Measurements from ENCODE around the gene ARHGAP30. TPM values are rescaled to one million over a fixed set of nuclear protein-coding genes. Genes with fewer than 3 reads are reported as not detected.

Gene ARHGAP30
- total RNA-seq, 2 donors from 2014 or later: 0.07 to 0.13 TPM

DNA sequence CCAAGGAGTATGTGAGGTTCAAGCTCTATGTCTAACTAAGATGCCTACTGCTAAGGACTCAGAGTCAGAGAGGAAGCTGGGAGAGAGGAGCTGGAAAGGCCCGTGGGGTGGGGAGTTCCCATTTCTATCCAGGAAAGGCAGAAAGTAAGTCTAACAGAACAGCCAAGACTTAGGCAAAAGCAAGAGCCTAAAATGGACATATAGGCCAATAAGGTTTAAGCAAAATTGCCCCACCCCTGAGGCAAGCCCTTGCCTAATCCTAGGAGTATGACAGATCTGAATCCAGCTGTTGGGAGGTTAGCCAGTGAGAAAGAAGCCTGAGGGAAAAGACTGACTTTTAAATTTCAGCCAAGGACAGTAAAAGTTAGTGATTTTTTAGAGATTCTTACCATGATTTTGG lies 26.8 kb upstream of the ARHGAP30 start:
- Mint-ChIP-seq H3K9me3 (no peaks in the 10 kb centered on the region), H3K27ac (no peak overlapping the region), H3K4me3 (no peak overlapping the region), H3K27me3 (ENCODE audit: insufficient read depth) (peaks cover 10% of the 10 kb centered on the region), H3K36me3 (ENCODE audit: low read depth) (peaks cover 16% of the 10 kb centered on the region), H3K4me1 (peaks cover 4% of the 10 kb centered on the region)
- peaks cover 10% of the 10 kb centered on the region for H3K27me3 ChIP-seq (ENCODE audit: control insufficient read depth, insufficient read depth, low read length, poor library complexity, severe bottlenecking)
- WGBS, 2 experiments (ENCODE audit: insufficient coverage in 1 of 2, insufficient read length in 1 of 2): 78 to 81% methylated on average over 1 of the region's 1 CpG
- no peaks in the 10 kb centered on the region for H3K4me1 ChIP-seq (ENCODE audit: control insufficient read depth, insufficient read depth, low read length)
- no peak overlapping the region for H3K9ac ChIP-seq (ENCODE audit: extremely low read depth, low read length, poor library complexity, severe bottlenecking)
- DNase-seq: no peak
- H3K9me3 ChIP-seq (ENCODE audit: control insufficient read depth, low read length): no peaks in the 10 kb centered on the region
- no peak overlapping the region for H3K27ac ChIP-seq (ENCODE audit: low read depth, low read length)
- no peak overlapping the region for H3K4me3 ChIP-seq (ENCODE audit: low read length)
- H3K36me3 ChIP-seq (ENCODE audit: control insufficient read depth, insufficient read depth, low read length): peaks cover 16% of the 10 kb centered on the region
- TF ChIP-seq, protein P1, sequence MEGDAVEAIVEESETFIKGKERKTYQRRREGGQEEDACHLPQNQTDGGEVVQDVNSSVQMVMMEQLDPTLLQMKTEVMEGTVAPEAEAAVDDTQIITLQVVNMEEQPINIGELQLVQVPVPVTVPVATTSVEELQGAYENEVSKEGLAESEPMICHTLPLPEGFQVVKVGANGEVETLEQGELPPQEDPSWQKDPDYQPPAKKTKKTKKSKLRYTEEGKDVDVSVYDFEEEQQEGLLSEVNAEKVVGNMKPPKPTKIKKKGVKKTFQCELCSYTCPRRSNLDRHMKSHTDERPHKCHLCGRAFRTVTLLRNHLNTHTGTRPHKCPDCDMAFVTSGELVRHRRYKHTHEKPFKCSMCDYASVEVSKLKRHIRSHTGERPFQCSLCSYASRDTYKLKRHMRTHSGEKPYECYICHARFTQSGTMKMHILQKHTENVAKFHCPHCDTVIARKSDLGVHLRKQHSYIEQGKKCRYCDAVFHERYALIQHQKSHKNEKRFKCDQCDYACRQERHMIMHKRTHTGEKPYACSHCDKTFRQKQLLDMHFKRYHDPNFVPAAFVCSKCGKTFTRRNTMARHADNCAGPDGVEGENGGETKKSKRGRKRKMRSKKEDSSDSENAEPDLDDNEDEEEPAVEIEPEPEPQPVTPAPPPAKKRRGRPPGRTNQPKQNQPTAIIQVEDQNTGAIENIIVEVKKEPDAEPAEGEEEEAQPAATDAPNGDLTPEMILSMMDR (conservative IDR thresholded peaks at IDR 0.05): no peak

DNA sequence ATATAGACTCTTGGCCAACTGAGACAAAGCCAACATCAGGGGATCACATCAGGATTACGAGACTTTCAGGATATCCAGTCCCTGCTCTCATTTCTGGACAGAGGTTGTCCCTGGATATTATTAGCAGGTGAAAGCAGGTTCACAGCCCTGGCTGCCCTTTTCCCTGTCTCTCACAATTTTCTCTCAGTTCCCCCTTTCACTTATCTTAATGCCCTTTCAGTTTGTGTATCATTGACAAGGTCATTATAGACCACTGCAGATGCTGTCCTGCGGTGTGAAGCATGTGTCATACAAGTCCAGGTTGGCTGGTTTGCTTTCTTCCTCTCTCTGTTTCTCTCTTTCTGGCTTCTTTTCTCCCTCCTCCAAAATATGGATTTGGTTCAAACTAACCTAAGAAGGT lies 26.3 kb upstream of the ARHGAP30 start:
- TF ChIP-seq, protein P1 (conservative IDR thresholded peaks at IDR 0.05): no peak
- Mint-ChIP-seq H3K27me3 (ENCODE audit: insufficient read depth) (peaks cover 10% of the 10 kb centered on the region), H3K4me1 (peaks cover 4% of the 10 kb centered on the region), H3K4me3 (no peak overlapping the region), H3K36me3 (ENCODE audit: low read depth) (peaks cover 12% of the 10 kb centered on the region), H3K9me3 (no peaks in the 10 kb centered on the region), H3K27ac (no peak overlapping the region)
- H3K4me1 ChIP-seq (ENCODE audit: control insufficient read depth, insufficient read depth, low read length): no peaks in the 10 kb centered on the region
- H3K4me3 ChIP-seq (ENCODE audit: low read length): no peak overlapping the region
- H3K9ac ChIP-seq (ENCODE audit: extremely low read depth, low read length, poor library complexity, severe bottlenecking): no peak overlapping the region
- peaks cover 13% of the 10 kb centered on the region for H3K36me3 ChIP-seq (ENCODE audit: control insufficient read depth, insufficient read depth, low read length)
- no peak overlapping the region for H3K27ac ChIP-seq (ENCODE audit: low read depth, low read length)
- peak; percentile 30 for DNase-seq
- H3K27me3 ChIP-seq (ENCODE audit: control insufficient read depth, insufficient read depth, low read length, poor library complexity, severe bottlenecking): peaks cover 10% of the 10 kb centered on the region
- WGBS, 2 experiments (ENCODE audit: insufficient coverage in 1 of 2, insufficient read length in 1 of 2): 75 to 80% methylated on average over 2 of the region's 2 CpGs
- H3K9me3 ChIP-seq (ENCODE audit: control insufficient read depth, low read length): no peaks in the 10 kb centered on the region

DNA sequence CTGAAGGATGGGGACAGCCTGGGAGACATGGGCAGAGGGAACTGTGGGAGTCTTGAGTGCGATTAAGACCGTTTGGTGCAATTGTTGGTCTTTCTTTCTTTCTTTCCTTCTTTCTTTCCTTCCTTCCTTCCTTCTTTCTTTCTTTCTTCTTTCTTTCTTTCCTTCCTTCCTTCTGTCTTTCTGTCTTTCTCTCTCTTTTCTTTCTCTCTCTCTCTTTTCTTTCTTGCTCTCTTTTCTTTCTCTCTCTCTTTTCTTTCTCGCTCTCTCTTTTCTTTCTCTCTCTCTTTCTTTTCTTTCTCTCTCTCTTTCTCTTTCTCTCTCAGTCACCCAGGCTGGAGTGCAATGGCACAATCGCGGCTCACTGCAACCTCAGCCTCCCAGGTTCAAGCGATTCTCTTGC lies 25.5 kb upstream of the ARHGAP30 start:
- TF ChIP-seq, protein P1 (conservative IDR thresholded peaks at IDR 0.05): no peak
- H3K9me3 Mint-ChIP-seq: no peaks in the 10 kb centered on the region
- H3K27ac ChIP-seq (ENCODE audit: low read depth, low read length): no peak overlapping the region
- H3K4me1 ChIP-seq (ENCODE audit: control insufficient read depth, insufficient read depth, low read length): no peaks in the 10 kb centered on the region
- H3K36me3 ChIP-seq (ENCODE audit: control insufficient read depth, insufficient read depth, low read length): peaks cover 8% of the 10 kb centered on the region
- H3K4me3 Mint-ChIP-seq: no peak overlapping the region
- no peaks in the 10 kb centered on the region for H3K9me3 ChIP-seq (ENCODE audit: control insufficient read depth, low read length)
- no peak overlapping the region for H3K27ac Mint-ChIP-seq
- WGBS, 2 experiments (ENCODE audit: insufficient coverage in 1 of 2, insufficient read length in 1 of 2): 94 to 97% methylated on average over 5 to 6 of the region's 6 CpGs
- H3K27me3 Mint-ChIP-seq (ENCODE audit: insufficient read depth): peaks cover 10% of the 10 kb centered on the region
- peaks cover 7% of the 10 kb centered on the region for H3K36me3 Mint-ChIP-seq (ENCODE audit: low read depth)
- peaks cover 4% of the 10 kb centered on the region for H3K4me1 Mint-ChIP-seq
- H3K27me3 ChIP-seq (ENCODE audit: control insufficient read depth, insufficient read depth, low read length, poor library complexity, severe bottlenecking): peaks cover 10% of the 10 kb centered on the region
- peak; percentile 1 for DNase-seq
- no peak overlapping the region for H3K4me3 ChIP-seq (ENCODE audit: low read length)
- no peak overlapping the region for H3K9ac ChIP-seq (ENCODE audit: extremely low read depth, low read length, poor library complexity, severe bottlenecking)
